Embryonic facial prominence (tissue), 1 donor: ENCODE measurements around the gene NOB1.
"Not testable (repeated sequence)": the region's sequence is repeated elsewhere in the genome, so short reads cannot be mapped to it uniquely, and the experiment has no call there.

Experiments
- DNase-seq: peaks from one replicate; pipeline ENCODE4 v3.0.0-alpha.2; 2016; ENCODE audit errors: extremely low spot score

Gene NOB1

GRCh38 chr16:69754469-69755310 is at the start of gene NOB1:
NOB1 (minus strand) TSS chr16:69754926; CDS start chr16:69754910, 16 bp downstream.
- DNase-seq: peak; percentile 92

- no peak for DNase-seq
These were observed 49.6 kb upstream of the NOB1 start for GRCh38 chr16:69804297-69804696.

- DNase-seq: peak; percentile 71
These were observed 44.9 kb upstream of the NOB1 start for GRCh38 chr16:69799611-69800031.

- DNase-seq: no peak
These were observed 43.7 kb upstream of the NOB1 start for GRCh38 chr16:69798466-69798865.

- no peak for DNase-seq
These were observed 41.8 kb upstream of the NOB1 start for GRCh38 chr16:69796285-69797118.

GRCh38 chr16:69794486-69794885 is 39.8 kb upstream of the NOB1 start:
- DNase-seq: no peak

- DNase-seq: no peak
These were observed 38.8 kb upstream of the NOB1 start for GRCh38 chr16:69793526-69793925.

- DNase-seq: not testable (repeated sequence)
These were observed 36.7 kb upstream of the NOB1 start for GRCh38 chr16:69791391-69791847.

GRCh38 chr16:69787883-69788282 is 33.2 kb upstream of the NOB1 start:
- no peak for DNase-seq

GRCh38 chr16:69784586-69784985 is 29.9 kb upstream of the NOB1 start:
- no peak for DNase-seq

- no peak for DNase-seq
These were observed 26.4 kb upstream of the NOB1 start for GRCh38 chr16:69781118-69781517.

GRCh38 chr16:69779724-69780123 is 25.0 kb upstream of the NOB1 start:
- no peak for DNase-seq

GRCh38 chr16:69775563-69775962 is 20.8 kb upstream of the NOB1 start:
- DNase-seq: no peak

- DNase-seq: no peak
These were observed 18.7 kb upstream of the NOB1 start for GRCh38 chr16:69773260-69773947.

- DNase-seq: no peak
These were observed 16.9 kb upstream of the NOB1 start for GRCh38 chr16:69771651-69771967.

- no peak for DNase-seq
These were observed 14.7 kb upstream of the NOB1 start for GRCh38 chr16:69769404-69769803.

- no peak for DNase-seq
These were observed 13.9 kb upstream of the NOB1 start for GRCh38 chr16:69768666-69769065.

GRCh38 chr16:69767459-69768229 is 12.9 kb upstream of the NOB1 start:
- DNase-seq: no peak

- DNase-seq: no peak
These were observed 8.8 kb upstream of the NOB1 start for GRCh38 chr16:69763599-69763942.

GRCh38 chr16:69762814-69763598 is 8.3 kb upstream of the NOB1 start:
- DNase-seq: no peak
